SK-N-SH treated with all-trans-retinoic acid at 6 μM for 48 hours (cell line): ENCODE measurements around the gene HSPA4.
A peak's percentile ranks its signal among the peaks of the same experiment; 100 is the strongest.
"Not testable (repeated sequence)": the region's sequence is repeated elsewhere in the genome, so short reads cannot be mapped to it uniquely, and the experiment has no call there.

ENCODE experiments used
- ATAC-seq: fragments of 200-7000 bp; cut with Tn5 transposase; 3 replicates; pipeline ENCODE4 v1.9.1; 2020; ENCODE audit warnings: mild to moderate bottlenecking, moderate library complexity
- ARNTL ChIP-seq: fragments of 450-650 bp; formaldehyde crosslinking; IDR thresholded peaks from 2 replicates; pipeline ENCODE4 v1.5.0; 2020; ENCODE audit warnings: low read depth, mild to moderate bottlenecking, moderate library complexity, borderline replicate concordance
- BACH2 ChIP-seq: fragments of 250-450 bp; sonication (Bioruptor Pico); IDR thresholded peaks from 2 replicates; pipeline ENCODE4 v1.9.0; 2021; ENCODE audit warnings: mild to moderate bottlenecking, borderline replicate concordance
- CSDC2 ChIP-seq: fragments of 250-450 bp; sonication (Bioruptor Pico); IDR thresholded peaks from 2 replicates; pipeline ENCODE4 v1.5.0; 2020; ENCODE audit warnings: mild to moderate bottlenecking, moderate library complexity
- ESRRG ChIP-seq: fragments of 250-450 bp; sonication (Bioruptor Pico); IDR thresholded peaks from 2 replicates; pipeline ENCODE4 v1.6.1; 2021; ENCODE audit warnings: mild to moderate bottlenecking
- GLIS3 ChIP-seq: fragments of 250-450 bp; sonication (Bioruptor Pico); IDR thresholded peaks from 2 replicates; pipeline ENCODE4 v1.5.0; 2020; ENCODE audit warnings: mild to moderate bottlenecking, moderate library complexity
- ISL1 ChIP-seq: fragments of 250-450 bp; sonication (Bioruptor Pico); IDR thresholded peaks from 2 replicates; pipeline ENCODE4 v2.1.2; 2022; ENCODE audit warnings: mild to moderate bottlenecking, moderate library complexity
- OSR1 ChIP-seq: fragments of 250-450 bp; sonication (Bioruptor Pico); IDR thresholded peaks from 2 replicates; pipeline ENCODE4 v1.8.0; 2022; ENCODE audit warnings: moderate library complexity, mild to moderate bottlenecking, inconsistent platforms
- PATZ1 ChIP-seq: fragments of 250-450 bp; sonication (Bioruptor Pico); IDR thresholded peaks from 2 replicates; pipeline ENCODE4 v1.8.0; 2020; ENCODE audit warnings: mild to moderate bottlenecking, moderate library complexity, borderline replicate concordance
- POU6F1 ChIP-seq: fragments of 250-450 bp; sonication (Bioruptor Pico); IDR thresholded peaks from 2 replicates; pipeline ENCODE4 v1.8.0; 2021; ENCODE audit warnings: low read depth, mild to moderate bottlenecking, moderate library complexity, borderline replicate concordance
- PPARA ChIP-seq: fragments of 250-450 bp; sonication (Bioruptor Pico); IDR thresholded peaks from 2 replicates; pipeline ENCODE4 v1.5.0; 2020; ENCODE audit warnings: mild to moderate bottlenecking, borderline replicate concordance
- RARB ChIP-seq: fragments of 250-450 bp; sonication (Bioruptor Pico); IDR thresholded peaks from 2 replicates; pipeline ENCODE4 v1.8.0; 2021; ENCODE audit warnings: mild to moderate bottlenecking, moderate library complexity
- SNAI2 ChIP-seq: fragments of 250-450 bp; sonication (Bioruptor Pico); IDR thresholded peaks from 2 replicates; pipeline ENCODE4 v1.5.0; 2020; ENCODE audit warnings: mild to moderate bottlenecking, moderate library complexity
- TCF4 ChIP-seq: fragments of 250-450 bp; sonication (Bioruptor Pico); IDR thresholded peaks from 2 replicates; pipeline ENCODE4 v1.8.0; 2021; ENCODE audit warnings: mild to moderate bottlenecking, moderate library complexity, borderline replicate concordance
- TOX ChIP-seq: fragments of 250-450 bp; sonication (Bioruptor Pico); IDR thresholded peaks from 2 replicates; pipeline ENCODE4 v1.8.0; 2021; ENCODE audit warnings: mild to moderate bottlenecking, moderate library complexity, borderline replicate concordance
- TSHZ2 ChIP-seq: fragments of 250-450 bp; sonication (Bioruptor Pico); IDR thresholded peaks from 2 replicates; pipeline ENCODE4 v1.5.0; 2020; ENCODE audit warnings: mild to moderate bottlenecking, moderate library complexity
- ZC3H10 ChIP-seq: fragments of 250-450 bp; sonication (Bioruptor Pico); IDR thresholded peaks from 2 replicates; pipeline ENCODE4 v1.5.1; 2021; ENCODE audit warnings: mild to moderate bottlenecking, moderate library complexity
- ZFP3 ChIP-seq: fragments of 250-450 bp; sonication (Bioruptor Pico); IDR thresholded peaks from 2 replicates; pipeline ENCODE4 v1.5.0; 2020; ENCODE audit warnings: mild to moderate bottlenecking, moderate library complexity
- ZNF565 ChIP-seq: fragments of 450-650 bp; formaldehyde crosslinking; conservative IDR thresholded peaks from 2 replicates; pipeline ENCODE4 v1.5.0; 2020; ENCODE audit warnings: low read depth, mild to moderate bottlenecking, moderate library complexity
- ZNF70 ChIP-seq: fragments of 450-650 bp; formaldehyde crosslinking; IDR thresholded peaks from 2 replicates; pipeline ENCODE4 v1.5.0; 2020; ENCODE audit warnings: mild to moderate bottlenecking, moderate library complexity
- ZNF8 ChIP-seq: fragments of 450-650 bp; formaldehyde crosslinking; IDR thresholded peaks from 2 replicates; pipeline ENCODE4 v1.5.0; 2020; ENCODE audit warnings: mild to moderate bottlenecking, moderate library complexity
- TF ChIP-seq, protein P1 (sequence below): fragments of 250-450 bp; sonication (Bioruptor Pico); IDR thresholded peaks from 2 replicates; pipeline ENCODE4 v1.5.1; 2020; ENCODE audit warnings: low read depth, mild to moderate bottlenecking, moderate library complexity
- TF ChIP-seq, protein P2 (sequence below): fragments of 250-450 bp; sonication (Bioruptor Pico); IDR thresholded peaks from 2 replicates; pipeline ENCODE4 v1.5.1; 2021; ENCODE audit warnings: mild to moderate bottlenecking, moderate library complexity

HSPA4 gene

GRCh38 chr5:133041157-133041784 lies 10.5 kb upstream of the HSPA4 start:
- no peak for TF ChIP-seq ZC3H10 (CRISPR knock-in tag)
- TF ChIP-seq ZNF70 (CRISPR knock-in tag), result no peak
- TF ChIP-seq ZFP3 (CRISPR knock-in tag), result no peak
- TF ChIP-seq TOX (CRISPR knock-in tag), result no peak
- TF ChIP-seq PATZ1, result no peak
- no peak for TF ChIP-seq OSR1 (CRISPR knock-in tag)
- TF ChIP-seq PPARA (CRISPR knock-in tag), result no peak
- TF ChIP-seq ZNF8, result no peak
- TF ChIP-seq, protein P1, sequence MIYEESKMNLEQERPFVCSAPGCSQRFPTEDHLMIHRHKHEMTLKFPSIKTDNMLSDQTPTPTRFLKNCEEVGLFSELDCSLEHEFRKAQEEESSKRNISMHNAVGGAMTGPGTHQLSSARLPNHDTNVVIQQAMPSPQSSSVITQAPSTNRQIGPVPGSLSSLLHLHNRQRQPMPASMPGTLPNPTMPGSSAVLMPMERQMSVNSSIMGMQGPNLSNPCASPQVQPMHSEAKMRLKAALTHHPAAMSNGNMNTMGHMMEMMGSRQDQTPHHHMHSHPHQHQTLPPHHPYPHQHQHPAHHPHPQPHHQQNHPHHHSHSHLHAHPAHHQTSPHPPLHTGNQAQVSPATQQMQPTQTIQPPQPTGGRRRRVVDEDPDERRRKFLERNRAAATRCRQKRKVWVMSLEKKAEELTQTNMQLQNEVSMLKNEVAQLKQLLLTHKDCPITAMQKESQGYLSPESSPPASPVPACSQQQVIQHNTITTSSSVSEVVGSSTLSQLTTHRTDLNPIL (CRISPR knock-in tag), result no peak
- no peak for TF ChIP-seq SNAI2
- no peak for TF ChIP-seq RARB (CRISPR knock-in tag)
- ATAC-seq, result no peak

GRCh38 chr5:133041910-133042309 lies 9.9 kb upstream of the HSPA4 start:
- TF ChIP-seq ZC3H10 (CRISPR knock-in tag) (no peak), CSDC2 (CRISPR knock-in tag) (no peak)
- TF ChIP-seq, all 23 proteins: peak for 0
- ATAC-seq, result peak; percentile 77

DNA sequence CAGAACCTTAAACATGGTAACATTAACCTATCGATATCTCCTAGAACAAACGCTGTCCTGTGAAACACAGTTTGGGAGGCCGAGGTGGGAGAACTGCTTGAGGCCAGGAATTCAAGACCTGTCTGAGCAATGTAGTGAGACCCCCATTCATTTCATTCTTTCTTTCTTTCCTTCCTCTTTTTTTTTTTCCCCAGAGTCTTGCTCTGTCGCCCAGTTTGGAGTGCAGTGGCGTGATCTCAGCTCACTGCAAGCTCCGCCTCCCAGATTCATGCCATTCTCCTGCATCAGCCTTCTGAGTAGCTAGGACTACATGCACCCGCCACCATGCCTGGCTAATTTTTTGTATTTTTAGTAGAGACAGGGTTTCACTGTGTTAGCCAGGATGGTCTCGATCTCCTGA lies 5.3 kb upstream of the HSPA4 start:
- not testable (repeated sequence) for ATAC-seq

- no peak for ATAC-seq
- TF ChIP-seq TCF4 (CRISPR knock-in tag) (no peak), ESRRG (CRISPR knock-in tag) (no peak), TSHZ2 (CRISPR knock-in tag) (no peak), POU6F1 (no peak), ZNF70 (CRISPR knock-in tag) (no peak), ZFP3 (CRISPR knock-in tag) (no peak), GLIS3 (CRISPR knock-in tag) (no peak), PATZ1 (no peak), BACH2 (CRISPR knock-in tag) (no peak), OSR1 (CRISPR knock-in tag) (no peak), ISL1 (CRISPR knock-in tag) (no peak), ZNF565 (CRISPR knock-in tag) (no peak), PPARA (CRISPR knock-in tag) (no peak), TOX (CRISPR knock-in tag) (no peak), ZC3H10 (CRISPR knock-in tag) (no peak), RARB (CRISPR knock-in tag) (no peak), ARNTL (CRISPR knock-in tag) (no peak), ZNF8 (no peak)
- TF ChIP-seq, protein P2, sequence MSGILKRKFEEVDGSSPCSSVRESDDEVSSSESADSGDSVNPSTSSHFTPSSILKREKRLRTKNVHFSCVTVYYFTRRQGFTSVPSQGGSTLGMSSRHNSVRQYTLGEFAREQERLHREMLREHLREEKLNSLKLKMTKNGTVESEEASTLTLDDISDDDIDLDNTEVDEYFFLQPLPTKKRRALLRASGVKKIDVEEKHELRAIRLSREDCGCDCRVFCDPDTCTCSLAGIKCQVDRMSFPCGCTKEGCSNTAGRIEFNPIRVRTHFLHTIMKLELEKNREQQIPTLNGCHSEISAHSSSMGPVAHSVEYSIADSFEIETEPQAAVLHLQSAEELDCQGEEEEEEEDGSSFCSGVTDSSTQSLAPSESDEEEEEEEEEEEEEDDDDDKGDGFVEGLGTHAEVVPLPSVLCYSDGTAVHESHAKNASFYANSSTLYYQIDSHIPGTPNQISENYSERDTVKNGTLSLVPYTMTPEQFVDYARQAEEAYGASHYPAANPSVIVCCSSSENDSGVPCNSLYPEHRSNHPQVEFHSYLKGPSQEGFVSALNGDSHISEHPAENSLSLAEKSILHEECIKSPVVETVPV, result no peak
- TF ChIP-seq, protein P1 (CRISPR knock-in tag), result no peak
These were observed 4.4 kb upstream of the HSPA4 start for GRCh38 chr5:133047404-133047803.
